AG09319 (cell line): ENCODE measurements around the gene EIF4G1.

ENCODE experiments used
- DNase-seq: peaks from one replicate; pipeline ENCODE4 v3.0.0-alpha.2; 2010; ENCODE audit warnings: low read depth; ENCODE audit errors: extremely low read depth
- TF ChIP-seq, protein P1 (sequence below): IDR thresholded peaks from 2 replicates; pipeline ENCODE4 v1.5.1; 2011; ENCODE audit warnings: low read depth, mild to moderate bottlenecking, inconsistent platforms, low read length, moderate library complexity

Gene EIF4G1

DNA sequence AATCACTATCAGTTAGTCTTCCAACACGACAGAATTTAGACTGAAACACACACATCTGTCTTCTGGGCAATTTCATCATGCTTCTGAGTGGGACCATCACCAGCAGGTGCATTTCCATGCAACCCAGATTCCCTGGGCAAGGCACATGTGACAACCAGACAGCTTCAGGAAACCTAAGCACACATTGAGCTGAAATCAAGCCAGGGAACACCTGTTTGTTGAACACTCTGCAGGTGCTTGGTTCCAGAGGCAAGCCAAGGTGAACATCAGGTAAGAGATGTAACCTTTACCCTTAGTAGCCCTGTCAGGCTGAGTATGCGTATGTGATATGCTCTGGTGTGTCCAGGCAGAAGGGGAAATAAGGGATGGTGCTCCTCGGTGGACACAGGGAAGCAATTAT, 18.6 kb upstream of the EIF4G1 start:
- no peak for DNase-seq
- TF ChIP-seq, protein P1, sequence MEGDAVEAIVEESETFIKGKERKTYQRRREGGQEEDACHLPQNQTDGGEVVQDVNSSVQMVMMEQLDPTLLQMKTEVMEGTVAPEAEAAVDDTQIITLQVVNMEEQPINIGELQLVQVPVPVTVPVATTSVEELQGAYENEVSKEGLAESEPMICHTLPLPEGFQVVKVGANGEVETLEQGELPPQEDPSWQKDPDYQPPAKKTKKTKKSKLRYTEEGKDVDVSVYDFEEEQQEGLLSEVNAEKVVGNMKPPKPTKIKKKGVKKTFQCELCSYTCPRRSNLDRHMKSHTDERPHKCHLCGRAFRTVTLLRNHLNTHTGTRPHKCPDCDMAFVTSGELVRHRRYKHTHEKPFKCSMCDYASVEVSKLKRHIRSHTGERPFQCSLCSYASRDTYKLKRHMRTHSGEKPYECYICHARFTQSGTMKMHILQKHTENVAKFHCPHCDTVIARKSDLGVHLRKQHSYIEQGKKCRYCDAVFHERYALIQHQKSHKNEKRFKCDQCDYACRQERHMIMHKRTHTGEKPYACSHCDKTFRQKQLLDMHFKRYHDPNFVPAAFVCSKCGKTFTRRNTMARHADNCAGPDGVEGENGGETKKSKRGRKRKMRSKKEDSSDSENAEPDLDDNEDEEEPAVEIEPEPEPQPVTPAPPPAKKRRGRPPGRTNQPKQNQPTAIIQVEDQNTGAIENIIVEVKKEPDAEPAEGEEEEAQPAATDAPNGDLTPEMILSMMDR = no peak

DNA sequence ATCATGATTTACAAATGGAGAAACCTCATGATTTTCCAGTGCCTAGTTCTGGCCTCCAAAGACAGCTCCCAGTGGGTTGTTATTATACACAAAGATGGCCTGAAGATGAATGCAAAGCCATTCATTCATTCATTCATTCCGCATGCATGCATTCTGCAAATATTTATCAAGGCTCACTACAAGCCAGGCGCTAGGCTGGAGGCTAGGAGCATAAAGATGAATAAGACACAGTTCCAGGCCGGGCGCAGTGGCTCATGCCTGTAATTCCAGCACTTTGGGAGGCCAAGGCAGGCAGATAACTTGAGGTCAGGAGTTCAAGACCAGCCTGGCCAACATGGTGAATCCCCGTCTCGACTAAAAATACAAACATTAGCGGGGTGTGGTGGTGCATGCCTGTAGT, 17.8 kb upstream of the EIF4G1 start:
- no peak for DNase-seq
- TF ChIP-seq, protein P1 = no peak

DNA sequence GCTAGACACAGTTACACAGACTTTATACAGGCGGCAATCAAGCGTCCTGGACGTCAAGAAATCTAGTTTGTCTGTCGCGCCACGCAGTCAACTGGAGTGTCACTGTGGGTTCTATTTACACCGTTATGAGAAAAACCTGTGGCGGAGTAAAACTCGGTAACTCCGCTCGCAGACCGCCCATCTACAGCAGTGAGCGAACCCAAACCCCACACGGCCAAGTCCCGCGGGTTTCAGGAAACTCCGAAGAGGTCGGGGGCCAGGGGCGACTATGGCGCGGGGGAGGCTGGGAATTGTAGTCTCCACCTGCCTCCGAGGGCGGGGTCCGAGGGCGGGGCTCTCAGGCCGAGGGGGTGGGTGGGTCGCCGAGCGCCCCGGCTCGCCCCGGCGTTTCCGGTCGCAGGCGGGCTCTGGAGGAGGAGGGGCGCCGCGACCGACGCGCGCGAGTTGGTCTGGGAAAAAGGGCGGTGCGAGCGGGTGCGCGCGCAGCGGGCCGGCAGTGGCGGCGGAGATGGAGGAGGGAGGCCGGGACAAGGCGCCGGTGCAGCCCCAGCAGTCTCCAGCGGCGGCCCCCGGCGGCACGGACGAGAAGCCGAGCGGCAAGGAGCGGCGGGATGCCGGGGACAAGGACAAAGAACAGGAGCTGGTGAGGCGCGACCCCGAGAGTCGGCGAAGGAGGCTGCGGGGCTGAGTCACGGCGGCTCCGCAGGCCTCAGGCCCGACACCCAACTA, 15.5 kb upstream of the EIF4G1 start, which contains the start of gene PSMD2:
PSMD2 (plus strand) TSS at position 483 of the 729 bp plus-strand sequence; CDS start at position 509, 26 bp downstream.
- DNase-seq = peak; percentile 90
- TF ChIP-seq, protein P1 = no peak

DNA sequence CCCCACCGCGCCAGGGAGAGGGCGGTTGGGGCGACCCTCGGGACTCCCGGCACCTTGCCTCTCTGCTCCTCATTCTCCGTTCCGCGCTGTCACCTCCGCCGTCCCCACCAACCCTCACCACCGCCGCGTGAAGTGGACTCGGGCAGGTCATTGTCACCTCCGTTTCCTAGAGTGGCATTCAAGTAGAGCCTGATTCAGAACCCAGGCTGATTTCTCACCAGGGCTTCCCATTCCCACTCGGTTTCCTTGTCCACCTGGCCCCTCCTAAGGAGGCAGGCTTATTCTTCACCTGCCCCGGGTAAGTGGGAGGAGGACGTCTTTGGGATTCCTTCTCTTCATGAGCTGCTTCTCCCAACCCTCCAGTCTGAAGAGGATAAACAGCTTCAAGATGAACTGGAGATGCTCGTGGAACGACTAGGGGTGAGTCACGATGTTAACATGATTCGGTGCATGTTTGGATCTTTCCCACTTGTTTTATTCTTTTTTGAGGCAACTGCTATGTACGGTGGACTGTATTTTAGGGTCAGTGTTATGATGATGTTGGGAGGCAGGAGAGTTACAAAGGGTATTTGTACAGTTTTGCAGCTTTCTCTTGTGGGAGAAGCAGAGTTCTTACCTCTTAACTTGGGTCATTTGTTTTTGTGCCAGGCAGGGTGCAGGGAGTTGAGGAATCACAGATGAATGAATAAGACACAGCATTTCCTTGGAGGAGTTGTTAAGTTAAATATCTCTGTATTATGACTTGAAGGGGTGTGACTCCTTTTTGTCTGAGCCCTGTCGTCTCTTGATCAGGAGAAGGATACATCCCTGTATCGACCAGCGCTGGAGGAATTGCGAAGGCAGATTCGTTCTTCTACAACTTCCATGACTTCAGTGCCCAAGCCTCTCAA, 14.7 kb upstream of the EIF4G1 start:
- no peak for DNase-seq
- TF ChIP-seq, protein P1 = no peak

DNA sequence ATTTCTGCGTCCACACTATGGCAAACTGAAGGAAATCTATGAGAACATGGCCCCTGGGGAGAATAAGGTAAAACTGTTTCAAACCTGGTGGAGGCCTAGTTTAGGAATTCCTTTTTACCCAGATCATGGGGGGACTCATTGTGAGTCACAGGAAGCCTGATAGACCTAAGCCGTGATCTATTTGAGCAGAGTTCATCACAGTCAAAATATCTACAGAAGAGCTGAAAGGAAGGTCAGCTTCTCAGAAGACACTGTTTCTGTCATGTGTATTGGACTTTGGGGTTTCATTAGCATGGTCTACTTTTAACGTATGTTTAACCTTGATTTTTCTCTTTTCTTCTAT, 14.1 kb upstream of the EIF4G1 start:
- DNase-seq = no peak
- TF ChIP-seq, protein P1 = no peak

DNA sequence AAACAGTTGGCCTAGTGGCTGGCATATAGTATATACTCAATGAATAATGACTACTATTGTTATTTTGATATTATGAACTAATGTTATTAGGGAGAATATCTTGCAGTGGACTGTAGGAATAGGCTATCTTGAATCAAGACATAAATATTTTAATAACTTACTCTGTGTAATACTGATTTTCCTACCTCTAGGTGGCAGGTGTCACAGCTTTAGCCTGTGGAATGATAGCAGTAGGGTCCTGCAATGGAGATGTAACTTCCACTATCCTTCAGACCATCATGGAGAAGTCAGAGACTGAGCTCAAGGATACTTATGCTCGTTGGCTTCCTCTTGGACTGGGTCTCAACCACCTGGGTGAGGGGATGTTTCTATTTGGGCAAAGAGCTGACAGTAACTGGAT, 8.8 kb upstream of the EIF4G1 start:
- TF ChIP-seq, protein P1 = peak; percentile 11
- no peak for DNase-seq
